IMR-90 (cell line): ENCODE results near the gene POLE4. TPM values are rescaled to one million over a fixed set of nuclear protein-coding genes. Genes with fewer than 3 reads are reported as not detected.

Source experiments
- ATAC-seq: fragments of 200-7000 bp; cut with Tn5 transposase; 2 replicates; pipeline ENCODE4 v1.9.1; 2020; ENCODE audit warnings: low read depth, mild to moderate bottlenecking, moderate library complexity
- BruUV-seq: library from RNA; stranded (reverse); fragments of 400-500 nt; replicated peaks from 2 replicates; lab custom pipeline; 2021; lab: Mats Ljungman, UMichigan
- CTCF ChIA-PET: fragments of 300-600 bp; formaldehyde crosslinking; extraction: SDS; loops from one replicate; lab custom pipeline; 2021; ENCODE audit warnings: antibody characterized with exemption; lab: Yijun Ruan, JAX
- POLR2A ChIA-PET: fragments of 300-600 bp; sonication (Branson Sonifier 250); formaldehyde crosslinking; loops from one replicate; lab custom pipeline; 2022; ENCODE audit warnings: antibody characterized with exemption; ENCODE audit not compliant: unreplicated experiment; lab: Charles Lee
- DNase-seq: peaks from one replicate; pipeline ENCODE4 v3.0.0; 2013
- H2AFZ ChIP-seq: replicated peaks from 2 replicates; pipeline ENCODE3; 2013; ENCODE audit warnings: low read length, mild to moderate bottlenecking; ENCODE audit not compliant: poor library complexity
- H2AK5ac ChIP-seq: 2 replicates; pipeline ENCODE4 v1.6.1; 2013; ENCODE audit warnings: low read depth, low read length, inconsistent platforms
- H2AK9ac ChIP-seq: replicated peaks from 2 replicates; pipeline ENCODE3; 2013; ENCODE audit warnings: mild to moderate bottlenecking, low read depth, low read length, moderate library complexity; ENCODE audit not compliant: poor library complexity
- H2BK120ac ChIP-seq: 2 replicates; pipeline ENCODE4 v1.6.1; 2013; ENCODE audit warnings: low read depth, low read length, inconsistent platforms
- H2BK15ac ChIP-seq: 3 replicates; pipeline ENCODE4 v1.6.1; 2013; ENCODE audit warnings: low read depth, low read length, inconsistent platforms
- H2BK20ac ChIP-seq: 2 replicates; pipeline ENCODE4 v1.6.1; 2013; ENCODE audit warnings: low read depth, mild to moderate bottlenecking, inconsistent platforms, low read length, moderate library complexity
- H2BK5ac ChIP-seq: 2 replicates; pipeline ENCODE4 v1.6.1; 2013; ENCODE audit warnings: mild to moderate bottlenecking, low read depth, low read length, inconsistent platforms; ENCODE audit not compliant: poor library complexity, severe bottlenecking
- H3K14ac ChIP-seq: replicated peaks from 2 replicates; pipeline ENCODE4 v1.6.1; 2013; ENCODE audit warnings: low read depth, low read length, inconsistent platforms
- H3K18ac ChIP-seq: 2 replicates; pipeline ENCODE4 v1.6.1; 2013; ENCODE audit warnings: low read depth, low read length, control low read depth
- H3K23ac ChIP-seq: 2 replicates; pipeline ENCODE4 v1.6.1; 2013; ENCODE audit warnings: low read depth, low read length, inconsistent platforms
- H3K27ac ChIP-seq: 2 replicates; pipeline ENCODE4 v1.5.1; 2013; ENCODE audit warnings: mild to moderate bottlenecking, control low read depth, low read length; ENCODE audit not compliant: insufficient read depth
- H3K27me3 ChIP-seq: 2 replicates; pipeline ENCODE4 v1.6.1; 2013; ENCODE audit warnings: low read length; ENCODE audit not compliant: control insufficient read depth, insufficient read depth
- H3K36me3 ChIP-seq: 2 replicates; pipeline ENCODE4 v1.6.1; 2013; ENCODE audit warnings: low read length, mixed read lengths; ENCODE audit not compliant: control insufficient read depth, insufficient read depth
- H3K4ac ChIP-seq: 2 replicates; pipeline ENCODE4 v1.6.1; 2013; ENCODE audit warnings: low read depth, low read length, inconsistent platforms
- H3K4me1 ChIP-seq: 2 replicates; pipeline ENCODE4 v1.6.1; 2013; ENCODE audit warnings: low read length, mixed read lengths; ENCODE audit not compliant: control insufficient read depth, insufficient read depth
- H3K4me2 ChIP-seq: 2 replicates; pipeline ENCODE4 v1.6.1; 2013; ENCODE audit warnings: low read depth, mild to moderate bottlenecking, control low read depth, low read length, moderate library complexity
- H3K4me3 ChIP-seq: 2 replicates; pipeline ENCODE4 v1.5.1; 2013; ENCODE audit warnings: low read depth, mild to moderate bottlenecking, control low read depth, low read length, moderate library complexity; ENCODE audit not compliant: insufficient read depth
- H3K56ac ChIP-seq: 2 replicates; pipeline ENCODE4 v1.6.1; 2013; ENCODE audit warnings: low read length, inconsistent platforms; ENCODE audit not compliant: insufficient read depth; ENCODE audit errors: extremely low read depth
- H3K79me1 ChIP-seq, 2 experiments: 2 replicates each; pipeline ENCODE4 v1.6.1; 2013; ENCODE audit warnings: low read length in 2 of 2, inconsistent platforms in 1 of 2, low read depth in 1 of 2
- H3K9ac ChIP-seq: 2 replicates; pipeline ENCODE4 v1.6.1; 2013; ENCODE audit warnings: low read depth, low read length, control low read depth
- H3K9me1 ChIP-seq: 2 replicates; pipeline ENCODE4 v1.6.1; 2013; ENCODE audit warnings: low read length, inconsistent platforms; ENCODE audit not compliant: insufficient read depth
- H3K9me3 ChIP-seq: 2 replicates; pipeline ENCODE4 v1.6.1; 2013; ENCODE audit warnings: low read length; ENCODE audit not compliant: control insufficient read depth, insufficient read depth
- H4K20me1 ChIP-seq: 2 replicates; pipeline ENCODE4 v1.6.1; 2013; ENCODE audit warnings: low read length, inconsistent platforms; ENCODE audit not compliant: insufficient read depth
- H4K5ac ChIP-seq: 2 replicates; pipeline ENCODE4 v1.6.1; 2013; ENCODE audit warnings: mild to moderate bottlenecking, low read depth, low read length, control low read depth
- H4K8ac ChIP-seq, 2 experiments: 2 replicates each; pipeline ENCODE4 v1.6.1; 2013; ENCODE audit warnings: low read depth in 2 of 2, low read length in 2 of 2, control low read depth in 1 of 2, inconsistent platforms in 1 of 2
- H4K91ac ChIP-seq: 2 replicates; pipeline ENCODE4 v1.6.1; 2013; ENCODE audit warnings: low read depth, low read length, inconsistent platforms; ENCODE audit not compliant: insufficient read depth
- CEBPB ChIP-seq: IDR thresholded peaks from 2 replicates; pipeline ENCODE4 v1.6.1; 2012; ENCODE audit warnings: low read depth, low read length, improper control_type of control experiment
- CTCF ChIP-seq: conservative IDR thresholded peaks from 2 replicates; pipeline ENCODE4 v1.5.1; 2012; ENCODE audit warnings: mild to moderate bottlenecking, low read depth, low read length, improper control_type of control experiment
- MAFK ChIP-seq: IDR thresholded peaks from 2 replicates; pipeline ENCODE4 v1.6.1; 2012; ENCODE audit warnings: low read depth, low read length, improper control_type of control experiment
- NFE2L2 ChIP-seq: fragments of 150-350 bp; IDR thresholded peaks from 2 replicates; pipeline ENCODE4 v1.6.1; 2016; ENCODE audit warnings: low read depth, mild to moderate bottlenecking, low read length
- WGBS, 2 experiments: methylation state at CpG; one replicate each; pipeline versions ENCODE4 v1.1.5 to v1.1.7; 2013; ENCODE audit warnings: missing lambda C conversion rate in 2 of 2; ENCODE audit not compliant: insufficient read length in 1 of 2; ENCODE audit errors: extremely low coverage in 2 of 2; 5-methylcytosine and 5-hydroxymethylcytosine counted together
- dilution Hi-C: fragments of 300-500 bp; cut with HindIII; formaldehyde crosslinking; loops from one replicate; pipeline ENCODE4 v1.14.3; 2018; ENCODE audit warnings: low sequenced_read_pairs; ENCODE audit not compliant: unreplicated experiment
- in situ Hi-C: fragments of 300-500 bp; cut with MboI; formaldehyde crosslinking; loops from 3 replicates; pipeline ENCODE4 v1.14.3; 2019; ENCODE audit warnings: low sequenced_read_pairs, inconsistent platforms, mixed read lengths
- intact Hi-C: fragments of 100-400 bp; cut with micrococcal nuclease; formaldehyde crosslinking; loops from 2 replicates; pipeline ENCODE4 v1.10.0; 2022
- polyA plus RNA-seq, 3 experiments: library from polyadenylated mRNA; depleted of rRNA; stranded (reverse); fragments of >200 nt; gene quantifications; 2 replicates each; pipeline ENCODE4 v1.2.3, GENCODE V29; 2012; ENCODE audit warnings: low replicate concordance in 1 of 3
- total RNA-seq: library from RNA; depleted of rRNA; stranded (reverse); fragments of >200 nt; gene quantifications from 2 replicates; pipeline ENCODE4 v1.2.3, GENCODE V29; 2012

POLE4 gene
- total and polyA plus RNA-seq, 2 of the 4 experiments (the other 2 are of a cell fraction) = 9.0 to 23.9 TPM

- H2AFZ ChIP-seq = no peak overlapping the region
- intact Hi-C loops (no loop called here), in situ Hi-C loops (no loop called here), dilution Hi-C loops (no loop called here)
- ChIA-PET CTCF (no interaction called here), POLR2A (no interaction called here)
- H2BK5ac ChIP-seq = no peak overlapping the region
- H2AK9ac ChIP-seq = no peak overlapping the region
- H4K91ac ChIP-seq = no peak overlapping the region
- no peaks in the 10 kb centered on the region for H3K9me1 ChIP-seq
- H3K14ac ChIP-seq = no peak overlapping the region
- TF ChIP-seq CEBPB (no peak), NFE2L2 (0 out of 2 replicates have a peak, but pooled peaks have one; percentile 31), MAFK (no peak), CTCF (no peak)
- H2BK120ac ChIP-seq = no peak overlapping the region
- peaks cover 0 to 4% of the 10 kb centered on the region in 2 experiments; a peak in 1 of 4 replicates for H3K79me1 ChIP-seq
- ATAC-seq (no peak), DNase-seq (no peak)
- no peak overlapping the region for H2AK5ac ChIP-seq
- H3K23ac ChIP-seq = no peak overlapping the region
- no peak overlapping the region for H3K56ac ChIP-seq
- no peak overlapping the region for H4K5ac ChIP-seq
- H4K20me1 ChIP-seq = no peaks in the 10 kb centered on the region
- no peak overlapping the region for H3K4ac ChIP-seq
- H4K8ac ChIP-seq = no peak overlapping the region
- no peak overlapping the region for H3K18ac ChIP-seq
- H3K4me2 ChIP-seq = no peak overlapping the region
- H3K36me3 ChIP-seq = no peaks in the 10 kb centered on the region; the same call in 1 of the 2 replicates
- WGBS, 2 experiments = 81% methylated on average over 3 of the region's 4 CpGs; no CpG with 5 or more reads in 1 of the 2 experiments
- H3K27me3 ChIP-seq = no peaks in the 10 kb centered on the region
- peaks cover 2% of the 10 kb centered on the region; the same call in 1 of the 2 replicates for H3K4me1 ChIP-seq
- no peaks in the 10 kb centered on the region for H3K9me3 ChIP-seq
- H2BK20ac ChIP-seq = no peak overlapping the region
- no peak overlapping the region for H3K4me3 ChIP-seq
- H2BK15ac ChIP-seq = no peak overlapping the region
- BruUV-seq = no TSS peak
- no peak overlapping the region for H3K9ac ChIP-seq
- no peak overlapping the region for H3K27ac ChIP-seq
These were observed 22.5 kb upstream of the POLE4 start for GRCh38 chr2:74935975-74936391.
